ENCODE measurements around the gene ITPRID2.

The ITPRID2 gene

GRCh38 chr2:181847198-181847556, 44.4 kb upstream of the ITPRID2 start:
- Histone ChIP-seq H3K9me3 (ENCODE audit: insufficient read depth, low read length) (no peaks in the 10 kb centered on the region), H3K4me1 (ENCODE audit: low read length) (peaks cover 34% of the 10 kb centered on the region)

GRCh38 chr2:181847702-181848101, 43.8 kb upstream of the ITPRID2 start:
- H3K4me2 ChIP-seq (ENCODE audit: low read length) = no peak overlapping the region
- peaks cover 34% of the 10 kb centered on the region for H3K4me1 ChIP-seq (ENCODE audit: low read length)
- H3K4me3 ChIP-seq (ENCODE audit: low read length) = no peak overlapping the region
- H3K79me2 ChIP-seq (ENCODE audit: low read length) = no peaks in the 10 kb centered on the region
- no peak overlapping the region for H3K9ac ChIP-seq (ENCODE audit: low read length)
- no peak overlapping the region for H3K27ac ChIP-seq (ENCODE audit: low read length)
- no peaks in the 10 kb centered on the region for H3K36me3 ChIP-seq (replicated peaks; ENCODE audit: low read depth, low read length)
- no peaks in the 10 kb centered on the region for H3K27me3 ChIP-seq (ENCODE audit: low read depth, low read length)
- H4K20me1 ChIP-seq (ENCODE audit: insufficient read depth, low read length) = no peaks in the 10 kb centered on the region
- H3K9me3 ChIP-seq (ENCODE audit: insufficient read depth, low read length) = no peaks in the 10 kb centered on the region
- no peak for TF ChIP-seq CTCF (IDR thresholded peaks at IDR 0.05; ENCODE audit: low read depth, low read length)
- no peak for TF ChIP-seq EZH2phosphoT487 (IDR thresholded peaks at IDR 0.05; ENCODE audit: low read depth)
- H2AFZ ChIP-seq (ENCODE audit: low read depth, low read length) = no peak overlapping the region

More at GRCh38 chr2:181847198-181847556, 44.4 kb upstream of the ITPRID2 start:
- H3K27ac ChIP-seq (ENCODE audit: low read length) = no peak overlapping the region
- H4K20me1 ChIP-seq (ENCODE audit: insufficient read depth, low read length) = no peaks in the 10 kb centered on the region
- H3K9ac ChIP-seq (ENCODE audit: low read length) = no peak overlapping the region
- no peaks in the 10 kb centered on the region for H3K36me3 ChIP-seq (replicated peaks; ENCODE audit: low read depth, low read length)
- no peak overlapping the region for H3K4me3 ChIP-seq (ENCODE audit: low read length)
- TF ChIP-seq CTCF (IDR thresholded peaks at IDR 0.05; ENCODE audit: low read depth, low read length) (no peak), EZH2phosphoT487 (IDR thresholded peaks at IDR 0.05; ENCODE audit: low read depth) (no peak)
- H3K4me2 ChIP-seq (ENCODE audit: low read length) = no peak overlapping the region
- H3K27me3 ChIP-seq (ENCODE audit: low read depth, low read length) = no peaks in the 10 kb centered on the region; the same call in 1 of the 2 replicates
- no peak overlapping the region for H2AFZ ChIP-seq (ENCODE audit: low read depth, low read length)
- no peaks in the 10 kb centered on the region for H3K79me2 ChIP-seq (ENCODE audit: low read length)

- no peaks in the 10 kb centered on the region for H4K20me1 ChIP-seq (ENCODE audit: insufficient read depth, low read length)
- H3K27me3 ChIP-seq (ENCODE audit: low read depth, low read length) = no peaks in the 10 kb centered on the region
- peaks cover 34% of the 10 kb centered on the region for H3K4me1 ChIP-seq (ENCODE audit: low read length)
- no peak overlapping the region for H3K9ac ChIP-seq (ENCODE audit: low read length)
- TF ChIP-seq EZH2phosphoT487 (IDR thresholded peaks at IDR 0.05; ENCODE audit: low read depth) = no peak
- no peaks in the 10 kb centered on the region for H3K9me3 ChIP-seq (ENCODE audit: insufficient read depth, low read length)
- no peaks in the 10 kb centered on the region for H3K79me2 ChIP-seq (ENCODE audit: low read length)
- H2AFZ ChIP-seq (ENCODE audit: low read depth, low read length) = no peak overlapping the region
- H3K4me2 ChIP-seq (ENCODE audit: low read length) = no peak overlapping the region; the same call in 1 of the 2 replicates
- H3K36me3 ChIP-seq (replicated peaks; ENCODE audit: low read depth, low read length) = no peaks in the 10 kb centered on the region
- H3K27ac ChIP-seq (ENCODE audit: low read length) = no peak overlapping the region
- no peak overlapping the region for H3K4me3 ChIP-seq (ENCODE audit: low read length)
These were observed 43.2 kb upstream of the ITPRID2 start for GRCh38 chr2:181848261-181848886.

GRCh38 chr2:181849601-181850000, 41.9 kb upstream of the ITPRID2 start:
- H3K4me2 ChIP-seq (ENCODE audit: low read length) = peak overlapping the region; percentile 9; the same call in 1 of the 2 replicates
- H3K27ac ChIP-seq (ENCODE audit: low read length) = no peak overlapping the region
- no peak overlapping the region for H3K9ac ChIP-seq (ENCODE audit: low read length)

More at GRCh38 chr2:181849601-181850000, 41.9 kb upstream of the ITPRID2 start:
- no peaks in the 10 kb centered on the region for H3K27me3 ChIP-seq (ENCODE audit: low read depth, low read length)
- no peaks in the 10 kb centered on the region for H3K9me3 ChIP-seq (ENCODE audit: insufficient read depth, low read length)
- H4K20me1 ChIP-seq (ENCODE audit: insufficient read depth, low read length) = no peaks in the 10 kb centered on the region
- peaks cover 36% of the 10 kb centered on the region for H3K4me1 ChIP-seq (ENCODE audit: low read length)
- no peak for TF ChIP-seq EZH2phosphoT487 (IDR thresholded peaks at IDR 0.05; ENCODE audit: low read depth)
- TF ChIP-seq CTCF (IDR thresholded peaks at IDR 0.05; ENCODE audit: low read depth, low read length) = no peak
- H3K79me2 ChIP-seq (ENCODE audit: low read length) = no peaks in the 10 kb centered on the region
- H3K36me3 ChIP-seq (replicated peaks; ENCODE audit: low read depth, low read length) = no peaks in the 10 kb centered on the region
- no peak overlapping the region for H2AFZ ChIP-seq (ENCODE audit: low read depth, low read length)
- no peak overlapping the region for H3K4me3 ChIP-seq (ENCODE audit: low read length)
